Right lobe of liver (tissue), 4 donors: ENCODE results near the gene MOB3B.

ENCODE experiments used
- CTCF ChIP-seq, 4 donors: fragments of 200-600 bp in 3 of 4; fragments of 450-650 bp in 1 of 4; IDR thresholded peaks; one replicate each; pipeline versions ENCODE4 v1.5.1 to v1.8.0; 2016 to 2022; ENCODE audit warnings: antibody characterized with exemption in 4 of 4, mild to moderate bottlenecking in 2 of 4
- POLR2A ChIP-seq: fragments of 450-650 bp; IDR thresholded peaks from one replicate; pipeline ENCODE4 v1.6.1; 2017; ENCODE audit warnings: antibody characterized with exemption, mild to moderate bottlenecking
- donor health status: DM: no; HTN: no; CAD: no.
- donor health status: DM: no; HTN: no; CAD: no.
- donor health status: DM: no; HTN: yes; CAD: no.

- TF ChIP-seq POLR2A (no peak), CTCF (IDR thresholded peaks at IDR 0.05) (no peak)
Measured at GRCh38 chr9:27527702-27528075, 1.9 kb downstream of the MOB3B start.
